Measurements from ENCODE around the gene TRIM67.

DNA sequence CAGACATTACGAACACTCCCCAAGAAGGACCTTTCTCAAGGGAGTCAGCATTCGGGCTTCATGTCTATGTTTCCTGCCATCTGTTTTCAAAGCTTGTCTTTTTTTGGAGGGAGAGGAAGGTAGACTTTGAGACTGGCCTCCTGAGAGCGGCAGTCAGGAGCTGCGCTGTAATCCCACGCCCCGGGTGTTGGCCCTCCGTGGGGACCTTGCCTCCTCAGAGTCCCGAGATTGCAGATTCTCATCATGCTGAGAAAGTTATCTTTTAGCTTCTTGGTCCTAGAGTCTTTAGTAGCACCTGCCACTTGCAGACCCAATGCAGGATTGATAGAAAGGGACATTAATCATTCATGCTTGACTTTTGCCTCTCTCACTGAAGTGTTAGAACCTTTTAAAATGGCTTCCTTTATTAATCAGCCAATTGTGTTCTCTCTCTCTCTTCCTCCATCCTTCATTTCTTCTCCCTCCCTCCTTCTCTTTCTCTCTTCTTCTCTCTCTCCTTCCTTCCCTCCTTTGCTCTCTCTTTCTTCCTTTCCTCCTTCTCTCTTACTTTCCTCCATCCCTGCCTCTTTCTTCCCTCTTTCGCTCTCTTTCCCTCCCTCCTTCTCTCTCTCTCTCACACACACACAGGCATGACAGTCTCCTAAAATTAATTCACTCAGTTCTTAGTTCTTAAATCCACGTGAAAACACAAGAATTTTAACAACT lies 54.0 kb downstream of the TRIM67 start:
- TF ChIP-seq POLR2A (IDR thresholded peaks at IDR 0.05) = no peak
- TF ChIP-seq, protein P1, sequence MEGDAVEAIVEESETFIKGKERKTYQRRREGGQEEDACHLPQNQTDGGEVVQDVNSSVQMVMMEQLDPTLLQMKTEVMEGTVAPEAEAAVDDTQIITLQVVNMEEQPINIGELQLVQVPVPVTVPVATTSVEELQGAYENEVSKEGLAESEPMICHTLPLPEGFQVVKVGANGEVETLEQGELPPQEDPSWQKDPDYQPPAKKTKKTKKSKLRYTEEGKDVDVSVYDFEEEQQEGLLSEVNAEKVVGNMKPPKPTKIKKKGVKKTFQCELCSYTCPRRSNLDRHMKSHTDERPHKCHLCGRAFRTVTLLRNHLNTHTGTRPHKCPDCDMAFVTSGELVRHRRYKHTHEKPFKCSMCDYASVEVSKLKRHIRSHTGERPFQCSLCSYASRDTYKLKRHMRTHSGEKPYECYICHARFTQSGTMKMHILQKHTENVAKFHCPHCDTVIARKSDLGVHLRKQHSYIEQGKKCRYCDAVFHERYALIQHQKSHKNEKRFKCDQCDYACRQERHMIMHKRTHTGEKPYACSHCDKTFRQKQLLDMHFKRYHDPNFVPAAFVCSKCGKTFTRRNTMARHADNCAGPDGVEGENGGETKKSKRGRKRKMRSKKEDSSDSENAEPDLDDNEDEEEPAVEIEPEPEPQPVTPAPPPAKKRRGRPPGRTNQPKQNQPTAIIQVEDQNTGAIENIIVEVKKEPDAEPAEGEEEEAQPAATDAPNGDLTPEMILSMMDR (IDR thresholded peaks at IDR 0.05) = no peak
